ENCODE measurements around the gene SKA3.

SKA3 gene

DNA sequence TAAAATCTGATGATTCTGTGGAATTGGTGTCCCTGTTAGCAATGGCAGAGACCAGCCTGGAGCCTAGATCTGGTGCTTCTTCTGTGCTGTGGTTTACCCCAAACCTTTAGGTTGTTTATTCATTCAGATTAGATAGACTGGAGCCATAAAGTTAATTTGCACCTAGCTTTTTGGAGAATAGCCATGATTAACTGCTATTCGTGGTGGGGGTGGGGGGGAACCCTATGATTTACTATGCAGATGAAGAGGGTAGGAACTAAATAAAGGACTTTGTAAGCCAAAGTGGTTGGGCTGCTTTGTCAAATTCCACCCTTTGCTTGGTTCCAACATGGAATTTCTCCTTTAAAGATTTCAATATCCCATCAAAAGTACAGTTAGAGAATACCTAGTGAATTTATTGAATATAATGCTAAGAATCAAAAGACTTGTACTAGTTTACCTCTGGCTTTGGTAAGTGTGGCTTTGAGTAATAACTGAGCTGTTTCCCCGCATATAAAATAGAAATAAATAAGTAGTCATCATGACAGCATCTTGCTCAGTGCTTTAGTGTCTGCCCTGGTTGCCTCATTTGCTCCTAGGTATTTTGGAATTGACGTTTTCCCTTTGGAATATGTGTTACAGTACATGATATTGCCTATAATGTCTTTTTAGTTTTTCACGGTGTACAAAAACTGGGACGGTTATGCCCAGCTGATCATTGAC, 27.6 kb downstream of the SKA3 start:
- TF ChIP-seq USF1 (IDR thresholded peaks at IDR 0.05), result no peak
- no peak for TF ChIP-seq CEBPB (IDR thresholded peaks at IDR 0.05)

GRCh38 chr13:21147827-21148226, 28.5 kb downstream of the SKA3 start:
- TF ChIP-seq TCF12 (IDR thresholded peaks at IDR 0.05; ENCODE audit: low read depth) (no peak), ZBTB7A (IDR thresholded peaks at IDR 0.05; ENCODE audit: low read depth) (no peak), TAF1 (IDR thresholded peaks at IDR 0.05; ENCODE audit: low read depth) (no peak), USF1 (IDR thresholded peaks at IDR 0.05) (no peak), YY1 (IDR thresholded peaks at IDR 0.05; ENCODE audit: low read depth) (no peak), EP300 (IDR thresholded peaks at IDR 0.05; ENCODE audit: borderline replicate concordance) (no peak)

GRCh38 chr13:21142766-21143165, 33.6 kb downstream of the SKA3 start:
- TF ChIP-seq, protein P1, sequence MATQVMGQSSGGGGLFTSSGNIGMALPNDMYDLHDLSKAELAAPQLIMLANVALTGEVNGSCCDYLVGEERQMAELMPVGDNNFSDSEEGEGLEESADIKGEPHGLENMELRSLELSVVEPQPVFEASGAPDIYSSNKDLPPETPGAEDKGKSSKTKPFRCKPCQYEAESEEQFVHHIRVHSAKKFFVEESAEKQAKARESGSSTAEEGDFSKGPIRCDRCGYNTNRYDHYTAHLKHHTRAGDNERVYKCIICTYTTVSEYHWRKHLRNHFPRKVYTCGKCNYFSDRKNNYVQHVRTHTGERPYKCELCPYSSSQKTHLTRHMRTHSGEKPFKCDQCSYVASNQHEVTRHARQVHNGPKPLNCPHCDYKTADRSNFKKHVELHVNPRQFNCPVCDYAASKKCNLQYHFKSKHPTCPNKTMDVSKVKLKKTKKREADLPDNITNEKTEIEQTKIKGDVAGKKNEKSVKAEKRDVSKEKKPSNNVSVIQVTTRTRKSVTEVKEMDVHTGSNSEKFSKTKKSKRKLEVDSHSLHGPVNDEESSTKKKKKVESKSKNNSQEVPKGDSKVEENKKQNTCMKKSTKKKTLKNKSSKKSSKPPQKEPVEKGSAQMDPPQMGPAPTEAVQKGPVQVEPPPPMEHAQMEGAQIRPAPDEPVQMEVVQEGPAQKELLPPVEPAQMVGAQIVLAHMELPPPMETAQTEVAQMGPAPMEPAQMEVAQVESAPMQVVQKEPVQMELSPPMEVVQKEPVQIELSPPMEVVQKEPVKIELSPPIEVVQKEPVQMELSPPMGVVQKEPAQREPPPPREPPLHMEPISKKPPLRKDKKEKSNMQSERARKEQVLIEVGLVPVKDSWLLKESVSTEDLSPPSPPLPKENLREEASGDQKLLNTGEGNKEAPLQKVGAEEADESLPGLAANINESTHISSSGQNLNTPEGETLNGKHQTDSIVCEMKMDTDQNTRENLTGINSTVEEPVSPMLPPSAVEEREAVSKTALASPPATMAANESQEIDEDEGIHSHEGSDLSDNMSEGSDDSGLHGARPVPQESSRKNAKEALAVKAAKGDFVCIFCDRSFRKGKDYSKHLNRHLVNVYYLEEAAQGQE (IDR thresholded peaks at IDR 0.05; ENCODE audit: low read depth), result no peak
- TF ChIP-seq RAD21 (IDR thresholded peaks at IDR 0.05; ENCODE audit: low read depth) (no peak), EGR1 (IDR thresholded peaks at IDR 0.05) (no peak), TAF1 (IDR thresholded peaks at IDR 0.05; ENCODE audit: low read depth) (no peak), TEAD4 (IDR thresholded peaks at IDR 0.05) (no peak), FOXM1 (IDR thresholded peaks at IDR 0.05; ENCODE audit: borderline replicate concordance, low read depth) (no peak), CEBPB (IDR thresholded peaks at IDR 0.05) (no peak), CREB1 (IDR thresholded peaks at IDR 0.05; ENCODE audit: low read depth) (no peak)
- TF ChIP-seq, protein P2, sequence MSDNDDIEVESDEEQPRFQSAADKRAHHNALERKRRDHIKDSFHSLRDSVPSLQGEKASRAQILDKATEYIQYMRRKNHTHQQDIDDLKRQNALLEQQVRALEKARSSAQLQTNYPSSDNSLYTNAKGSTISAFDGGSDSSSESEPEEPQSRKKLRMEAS (IDR thresholded peaks at IDR 0.05), result no peak

- TF ChIP-seq, protein P2 (IDR thresholded peaks at IDR 0.05), result no peak
- TF ChIP-seq RAD21 (IDR thresholded peaks at IDR 0.05; ENCODE audit: low read depth), result no peak
- no peak for TF ChIP-seq TCF12 (IDR thresholded peaks at IDR 0.05; ENCODE audit: low read depth)
- no peak for TF ChIP-seq TAF1 (IDR thresholded peaks at IDR 0.05; ENCODE audit: low read depth)
- TF ChIP-seq TEAD4 (IDR thresholded peaks at IDR 0.05), result no peak
- TF ChIP-seq EP300 (IDR thresholded peaks at IDR 0.05; ENCODE audit: borderline replicate concordance), result no peak
- TF ChIP-seq ZBTB7A (IDR thresholded peaks at IDR 0.05; ENCODE audit: low read depth), result no peak
- TF ChIP-seq USF1 (IDR thresholded peaks at IDR 0.05), result no peak
- no peak for TF ChIP-seq NFIC (IDR thresholded peaks at IDR 0.05)
- TF ChIP-seq YY1 (IDR thresholded peaks at IDR 0.05; ENCODE audit: low read depth), result no peak
- TF ChIP-seq EGR1 (IDR thresholded peaks at IDR 0.05), result no peak
These were observed 37.0 kb downstream of the SKA3 start for GRCh38 chr13:21139374-21139773.

DNA sequence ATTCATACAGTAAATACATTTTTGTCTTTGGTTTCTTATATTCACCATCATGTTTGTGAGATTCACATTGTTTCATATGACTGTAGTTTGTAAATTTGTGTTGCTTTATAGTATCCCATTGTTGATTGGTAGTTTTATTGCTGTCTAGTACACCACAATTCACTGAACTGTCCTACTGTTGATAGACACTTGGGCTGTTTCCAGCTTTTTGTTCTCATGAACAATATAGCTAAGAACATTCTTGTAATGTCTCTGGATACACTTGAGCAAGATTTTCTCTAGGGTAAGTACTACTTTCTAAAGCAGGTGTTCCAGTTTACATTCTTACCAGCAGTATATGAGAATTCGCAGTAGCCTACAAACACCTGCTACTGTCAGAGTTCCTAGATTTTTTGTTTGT, 37.8 kb downstream of the SKA3 start:
- TF ChIP-seq EP300 (IDR thresholded peaks at IDR 0.05; ENCODE audit: borderline replicate concordance), result no peak
- TF ChIP-seq ZBTB7A (IDR thresholded peaks at IDR 0.05; ENCODE audit: low read depth), result no peak
- no peak for TF ChIP-seq EGR1 (IDR thresholded peaks at IDR 0.05)
- no peak for TF ChIP-seq FOXM1 (IDR thresholded peaks at IDR 0.05; ENCODE audit: borderline replicate concordance, low read depth)
- TF ChIP-seq TEAD4 (IDR thresholded peaks at IDR 0.05), result peak; percentile 8; the same call in 1 of the 2 replicates

DNA sequence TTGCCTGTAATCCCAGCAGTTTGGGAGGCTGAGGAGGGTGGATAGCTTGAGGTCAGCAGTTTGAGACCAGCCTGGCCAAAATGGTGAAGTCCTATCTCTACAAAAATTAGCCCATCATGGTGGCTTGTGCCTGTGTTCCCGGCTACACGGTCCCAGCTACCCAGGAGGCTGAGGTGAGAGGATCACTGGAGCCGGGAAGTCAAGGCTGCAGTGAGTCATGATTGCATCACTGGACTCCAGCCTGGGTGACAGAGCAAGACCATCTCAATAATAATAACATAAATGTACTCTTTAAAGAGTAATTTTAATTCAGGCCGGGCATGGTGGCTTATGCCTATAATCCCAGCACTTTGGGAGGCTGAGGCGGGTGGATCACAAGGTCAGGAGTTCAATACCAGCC, 38.7 kb downstream of the SKA3 start:
- TF ChIP-seq CEBPB (IDR thresholded peaks at IDR 0.05) (no peak), TAF1 (IDR thresholded peaks at IDR 0.05; ENCODE audit: low read depth) (no peak), YY1 (IDR thresholded peaks at IDR 0.05; ENCODE audit: low read depth) (no peak), RAD21 (IDR thresholded peaks at IDR 0.05; ENCODE audit: low read depth) (no peak), CREB1 (IDR thresholded peaks at IDR 0.05; ENCODE audit: low read depth) (no peak), TCF12 (IDR thresholded peaks at IDR 0.05; ENCODE audit: low read depth) (no peak), EGR1 (IDR thresholded peaks at IDR 0.05) (no peak), EP300 (IDR thresholded peaks at IDR 0.05; ENCODE audit: borderline replicate concordance) (no peak), FOXM1 (IDR thresholded peaks at IDR 0.05; ENCODE audit: borderline replicate concordance, low read depth) (no peak)
- TF ChIP-seq, protein P2 (IDR thresholded peaks at IDR 0.05), result no peak

GRCh38 chr13:21134475-21134874, 41.9 kb downstream of the SKA3 start:
- TF ChIP-seq, protein P1 (IDR thresholded peaks at IDR 0.05; ENCODE audit: low read depth), result no peak
- TF ChIP-seq EGR1 (IDR thresholded peaks at IDR 0.05), result no peak
- TF ChIP-seq RAD21 (IDR thresholded peaks at IDR 0.05; ENCODE audit: low read depth), result no peak
- TF ChIP-seq TAF1 (IDR thresholded peaks at IDR 0.05; ENCODE audit: low read depth), result no peak
- no peak for TF ChIP-seq EP300 (IDR thresholded peaks at IDR 0.05; ENCODE audit: borderline replicate concordance)
- no peak for TF ChIP-seq FOXM1 (IDR thresholded peaks at IDR 0.05; ENCODE audit: borderline replicate concordance, low read depth)
- TF ChIP-seq, protein P2 (IDR thresholded peaks at IDR 0.05), result no peak
- no peak for TF ChIP-seq NFIC (IDR thresholded peaks at IDR 0.05)
- no peak for TF ChIP-seq YY1 (IDR thresholded peaks at IDR 0.05; ENCODE audit: low read depth)
- no peak for TF ChIP-seq USF1 (IDR thresholded peaks at IDR 0.05)
- no peak for TF ChIP-seq CEBPB (IDR thresholded peaks at IDR 0.05)
- TF ChIP-seq CREB1 (IDR thresholded peaks at IDR 0.05; ENCODE audit: low read depth), result no peak
- TF ChIP-seq TEAD4 (IDR thresholded peaks at IDR 0.05), result no peak
- no peak for TF ChIP-seq ZBTB7A (IDR thresholded peaks at IDR 0.05; ENCODE audit: low read depth)

All from Ishikawa (cell line).